HG03354 (cell line): Measurements from ENCODE around the gene PRSS3.
"Not testable (repeated sequence)": the region's sequence is repeated elsewhere in the genome, so short reads cannot be mapped to it uniquely, and the experiment has no call there.

Experiments
- ATAC-seq: cut with Tn5 transposase; IDR thresholded peaks from one replicate; pipeline ENCODE4 v1.9.1; 2021; ENCODE audit warnings: mild to moderate bottlenecking; ENCODE audit not compliant: unreplicated experiment, poor library complexity, severe bottlenecking

The PRSS3 gene

DNA sequence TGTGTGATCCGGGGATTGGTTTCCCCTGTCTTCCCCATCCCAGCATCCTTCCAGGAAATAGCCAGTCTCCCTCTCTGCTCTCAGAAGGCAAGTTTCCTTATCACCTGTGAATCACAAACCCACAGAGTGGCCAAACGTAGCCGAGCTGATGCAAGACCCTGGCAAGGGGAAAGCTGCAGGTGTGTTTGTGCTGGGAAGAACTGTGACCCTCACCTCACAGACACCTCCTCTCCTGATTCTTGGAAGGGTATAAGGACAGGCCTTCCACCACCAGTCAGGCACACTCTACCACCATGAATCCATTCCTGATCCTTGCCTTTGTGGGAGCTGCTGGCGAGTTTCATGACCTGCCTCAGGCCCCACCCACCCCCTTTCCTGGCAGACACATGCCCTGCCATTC lies at the start of gene PRSS3:
TSS of gene PRSS3 (plus strand) at position 281 of the 400 bp plus-strand sequence. CDS start at position 294, 13 bp downstream.
- no peak for ATAC-seq

- ATAC-seq: no peak
Observed at GRCh38 chr9:33748633-33749304, 46.6 kb upstream of the PRSS3 start.

GRCh38 chr9:33749305-33749654 lies 46.1 kb upstream of the PRSS3 start:
- ATAC-seq: not testable (repeated sequence)

DNA sequence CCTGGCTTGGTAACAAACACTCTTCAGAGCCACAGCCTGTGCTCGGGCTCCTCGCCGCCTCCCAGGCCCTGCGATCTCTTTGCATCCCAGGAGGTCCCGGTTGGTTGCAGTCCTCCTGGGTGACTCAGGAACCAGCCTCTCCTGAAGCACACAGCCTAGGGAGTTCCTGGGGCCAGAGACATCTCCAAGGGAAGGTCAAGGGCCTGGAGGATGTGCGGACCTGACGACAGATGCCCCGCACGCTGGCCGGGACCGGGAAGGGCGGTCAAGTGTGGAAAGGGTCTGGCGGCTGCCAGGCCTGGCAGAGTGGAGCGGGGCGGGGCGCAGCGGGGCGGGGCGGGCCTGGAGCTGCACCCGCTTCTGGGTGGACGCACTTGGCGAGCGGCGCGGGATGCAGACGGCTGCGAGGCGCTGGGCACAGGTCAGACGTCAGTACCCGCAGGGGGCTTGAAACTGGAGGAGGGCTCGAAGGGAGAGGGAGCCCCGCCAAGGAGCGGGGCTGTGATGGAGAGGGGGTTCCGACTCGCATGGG lies 45.0 kb upstream of the PRSS3 start:
- ATAC-seq: no peak

GRCh38 chr9:33750839-33751339 lies 44.5 kb upstream of the PRSS3 start:
- no peak for ATAC-seq

- ATAC-seq: no peak
Observed at GRCh38 chr9:33751536-33752129, 43.7 kb upstream of the PRSS3 start.

DNA sequence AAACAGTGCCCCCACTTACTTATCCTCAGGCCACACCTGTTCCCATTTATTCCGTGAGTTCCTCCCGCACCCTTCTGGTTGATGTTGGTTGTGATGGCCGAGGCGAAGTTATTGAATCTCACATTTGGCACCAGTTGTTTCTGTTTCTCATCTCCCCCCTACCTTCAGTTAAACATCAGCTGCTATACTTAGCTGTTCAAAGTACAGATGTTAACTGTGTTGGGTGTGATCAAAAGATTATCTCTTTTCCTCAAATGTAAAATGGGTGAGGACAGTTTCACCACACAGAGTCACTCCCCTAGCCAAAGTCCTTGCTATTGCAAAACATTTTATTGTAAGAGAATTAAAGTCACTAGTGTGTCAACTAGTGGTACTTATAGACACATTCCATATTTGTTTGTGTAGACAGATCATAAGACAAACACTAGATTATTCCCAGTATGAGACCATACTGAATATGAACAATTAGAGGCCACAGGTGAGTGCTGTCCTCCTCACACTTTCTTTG lies 43.2 kb upstream of the PRSS3 start:
- no peak for ATAC-seq

DNA sequence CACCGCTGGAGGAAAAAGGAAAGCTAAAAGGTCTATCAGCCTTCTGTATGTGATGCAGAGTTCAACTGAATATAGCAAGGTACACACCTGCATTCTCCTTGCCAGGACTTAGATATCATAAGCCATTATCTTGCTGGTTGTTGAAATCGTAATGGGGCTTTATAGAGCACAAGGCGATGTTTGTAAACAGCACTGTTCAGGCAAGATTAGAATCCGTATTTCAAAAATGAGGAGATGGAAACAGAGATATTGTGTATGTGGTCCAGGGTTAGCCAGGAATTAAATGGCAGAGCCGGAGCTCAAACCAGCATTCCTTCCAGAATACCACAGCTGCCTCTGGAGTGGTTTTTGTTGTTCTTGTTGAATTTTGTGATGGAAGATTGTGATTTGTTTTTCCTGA lies 42.6 kb upstream of the PRSS3 start:
- ATAC-seq: not testable (repeated sequence)

- ATAC-seq: not testable (repeated sequence)
Observed at GRCh38 chr9:33759648-33760047, 35.7 kb upstream of the PRSS3 start.

DNA sequence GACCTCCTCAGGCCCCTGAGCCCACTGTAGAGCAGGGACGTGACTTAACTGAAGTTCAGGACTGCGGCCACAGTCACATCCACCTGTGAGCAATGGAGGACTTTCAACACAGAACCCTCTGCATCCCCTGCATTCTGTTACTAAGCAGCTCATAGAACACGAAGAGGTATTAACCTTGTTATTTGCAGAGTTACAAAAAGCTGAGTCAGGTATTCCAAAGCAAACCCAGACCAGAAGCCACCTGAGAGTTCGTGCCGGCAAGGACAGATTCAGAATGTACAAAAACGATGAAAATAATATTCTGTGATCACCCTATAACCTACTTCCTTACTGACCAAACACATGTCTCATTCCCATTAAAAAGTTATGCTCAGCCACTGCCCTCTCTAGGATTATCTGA lies 33.0 kb upstream of the PRSS3 start:
- ATAC-seq: no peak

DNA sequence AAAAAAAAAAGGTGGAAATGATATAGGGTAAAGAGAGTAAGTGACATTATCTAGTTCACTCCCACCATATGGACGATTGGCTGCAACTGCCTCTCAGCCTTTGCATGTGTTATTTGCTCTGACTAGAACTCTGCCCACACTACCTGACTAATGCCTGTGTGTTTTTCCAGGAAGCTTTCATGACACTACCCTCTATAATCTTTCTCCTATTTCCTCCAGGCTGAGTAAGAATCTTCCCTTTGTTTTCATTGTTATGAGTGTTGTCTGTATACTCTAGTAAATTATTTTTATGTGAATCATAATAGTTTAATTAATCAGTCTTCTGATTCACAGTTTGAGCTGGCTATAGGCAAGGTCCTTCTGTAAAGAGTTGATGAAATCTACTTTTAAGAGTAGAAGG lies 31.7 kb upstream of the PRSS3 start:
- not testable (repeated sequence) for ATAC-seq

GRCh38 chr9:33765411-33765810 lies 29.9 kb upstream of the PRSS3 start:
- ATAC-seq: no peak

DNA sequence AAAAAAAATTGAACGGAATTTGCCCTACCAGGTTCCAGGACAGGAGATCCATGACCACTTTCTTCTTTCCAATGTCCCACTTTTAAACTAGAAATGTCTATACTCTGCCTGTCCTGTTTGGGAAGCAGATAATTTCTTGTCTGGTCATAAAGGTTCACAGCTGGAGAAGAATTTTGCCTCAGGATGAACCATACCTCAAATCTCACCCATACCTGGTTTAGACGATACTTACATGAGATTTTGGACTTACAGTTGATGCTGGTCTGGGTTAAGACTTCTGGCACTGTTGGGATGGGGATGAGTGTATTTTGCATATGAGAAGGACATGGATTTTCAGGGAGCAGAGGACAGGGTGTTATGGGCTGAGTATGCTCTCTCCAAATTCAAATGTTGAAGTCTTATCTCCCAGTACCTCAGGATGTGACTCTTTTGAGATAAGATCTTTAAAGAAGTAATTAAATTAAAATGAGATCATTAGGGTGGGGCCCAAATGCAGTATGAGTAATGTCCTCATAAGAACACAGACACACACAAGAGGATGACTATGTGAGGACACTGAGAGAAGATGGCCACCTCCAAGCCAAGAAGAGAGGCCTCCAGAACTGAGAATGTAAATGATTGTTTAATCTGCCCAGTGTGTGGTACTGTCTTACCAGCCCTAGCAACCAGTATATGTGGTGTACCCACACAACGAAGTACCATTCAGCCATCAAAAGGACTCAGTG lies 25.0 kb upstream of the PRSS3 start:
- ATAC-seq: not testable (repeated sequence)

- ATAC-seq: not testable (repeated sequence)
Observed at GRCh38 chr9:33773135-33773534, 22.2 kb upstream of the PRSS3 start.

- ATAC-seq: not testable (repeated sequence)
Observed at GRCh38 chr9:33774074-33774659, 21.2 kb upstream of the PRSS3 start.

DNA sequence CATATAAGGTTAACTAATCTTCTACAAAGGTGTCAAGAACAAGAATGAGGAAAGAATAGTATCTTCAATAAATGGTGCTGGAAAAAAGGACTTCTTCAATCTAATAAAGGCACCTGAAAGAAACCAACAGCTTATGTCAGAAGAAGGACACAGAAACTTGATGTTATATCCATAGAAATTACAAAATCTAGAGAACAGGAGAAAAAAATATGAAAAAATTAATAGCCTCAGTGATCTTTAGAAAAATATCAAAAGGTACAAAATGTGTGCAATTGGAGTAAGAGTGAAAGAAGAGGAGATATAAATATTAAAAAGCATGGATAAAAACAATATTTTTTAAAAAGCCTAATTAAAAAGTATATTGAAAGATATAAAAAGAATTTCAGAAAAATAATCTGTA lies 18.8 kb upstream of the PRSS3 start:
- ATAC-seq: no peak

DNA sequence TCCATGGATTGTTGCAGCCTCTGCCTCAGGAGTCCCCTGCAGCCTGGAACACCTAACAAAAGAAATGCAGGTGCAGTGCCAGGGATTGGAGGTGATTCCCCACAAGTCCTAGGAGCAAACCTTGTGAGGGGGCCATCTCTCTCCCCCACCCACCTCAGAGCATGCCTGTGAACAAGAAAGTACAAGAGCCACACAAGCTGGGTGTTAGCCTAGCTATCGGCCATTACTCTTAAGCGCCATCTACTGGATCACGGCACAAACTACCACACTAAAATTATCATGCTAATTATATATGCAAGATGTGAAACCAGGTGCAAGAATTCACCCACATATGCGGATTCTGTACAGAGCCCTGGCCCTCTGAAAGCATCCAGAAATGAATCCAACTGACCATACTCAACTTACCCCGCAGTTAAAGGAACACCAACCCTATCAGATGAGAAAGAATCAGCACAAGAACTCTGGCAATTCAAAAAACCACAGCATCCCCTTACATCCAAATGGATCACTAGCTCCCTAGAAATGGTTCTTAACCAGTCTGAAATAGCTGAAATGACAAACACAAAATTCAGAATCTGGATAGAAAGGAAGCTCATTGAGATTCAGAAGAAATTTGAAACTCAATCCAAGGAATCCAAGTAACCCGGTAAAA lies 16.5 kb upstream of the PRSS3 start:
- ATAC-seq: peak; percentile 79

DNA sequence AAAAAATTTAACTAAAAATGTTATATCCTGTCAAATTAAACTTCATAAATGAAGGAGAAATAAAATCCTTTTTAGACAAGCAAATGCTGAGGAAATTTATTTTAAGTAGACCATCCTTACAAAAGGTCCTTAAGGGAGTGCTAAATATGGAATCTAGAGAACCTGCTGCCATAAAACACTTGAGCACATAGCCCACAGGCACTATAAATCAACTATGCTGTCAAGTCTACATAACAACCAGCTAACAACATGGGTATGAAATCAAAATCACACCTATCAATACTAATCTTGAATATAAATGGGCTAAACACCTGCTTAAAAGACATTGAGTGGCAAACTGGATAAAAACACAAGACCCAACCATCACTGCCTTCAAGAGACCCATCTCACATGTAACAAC lies 15.1 kb upstream of the PRSS3 start:
- ATAC-seq: no peak

DNA sequence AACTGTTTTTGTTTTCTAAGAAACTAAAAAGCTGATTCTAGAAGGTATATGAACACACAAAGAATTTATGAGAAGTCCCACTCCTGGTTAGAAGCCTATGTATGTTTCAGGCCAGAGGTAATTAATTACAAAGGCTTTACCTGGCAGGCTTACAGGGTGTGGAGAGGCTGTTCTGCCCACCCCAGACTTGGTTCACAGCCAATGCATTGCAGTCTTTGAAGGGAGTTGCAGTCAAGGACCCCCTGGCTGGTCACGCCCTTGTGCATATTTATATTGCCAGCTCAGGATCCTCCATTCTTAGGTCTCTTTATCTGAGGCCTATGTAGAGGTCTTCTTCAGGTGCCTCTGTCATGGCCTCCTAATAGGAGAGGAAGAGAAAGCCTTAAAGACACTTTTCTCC lies 13.6 kb upstream of the PRSS3 start:
- ATAC-seq: no peak
